Fibroblast of lung (primary cell): ENCODE data around the gene PLEKHA6. TPM values are rescaled to one million over a fixed set of nuclear protein-coding genes. Genes with fewer than 3 reads are reported as not detected.
A peak's percentile ranks its signal among the peaks of the same experiment; 100 is the strongest.

Experiments
- DNase-seq, 2 donors: peaks; one replicate each; pipeline versions ENCODE4 v3.0.0 to v3.0.0-alpha.2; 2010; ENCODE audit warnings: low read depth in 2 of 2
- H2AFZ ChIP-seq: 2 replicates; pipeline ENCODE4 v1.5.1; 2012; ENCODE audit warnings: low read length, control low read depth, inconsistent platforms
- H3K27ac ChIP-seq: 2 replicates; pipeline ENCODE4 v1.5.1; 2011; ENCODE audit warnings: low read length, control low read depth; ENCODE audit not compliant: insufficient read depth
- H3K27me3 ChIP-seq: 2 replicates; pipeline ENCODE4 v1.5.1; 2011; ENCODE audit warnings: mild to moderate bottlenecking, low read length; ENCODE audit not compliant: control insufficient read depth, insufficient read depth
- H3K36me3 ChIP-seq: 2 replicates; pipeline ENCODE4 v1.5.1; 2011; ENCODE audit warnings: low read length; ENCODE audit not compliant: control insufficient read depth, insufficient read depth
- H3K4me1 ChIP-seq: 2 replicates; pipeline ENCODE4 v1.5.1; 2011; ENCODE audit warnings: low read length; ENCODE audit not compliant: control insufficient read depth, insufficient read depth; ENCODE audit errors: extremely low read depth
- H3K4me2 ChIP-seq: 2 replicates; pipeline ENCODE4 v1.5.1; 2011; ENCODE audit warnings: low read length, control low read depth; ENCODE audit not compliant: insufficient read depth; ENCODE audit errors: extremely low read depth
- H3K4me3 ChIP-seq, 4 experiments: fragments of 200-600 bp in 1 of 4; sonication (generic) in 1 of 4; replicated peaks in 1 of 4; 2 replicates each; pipeline ENCODE4 v1.5.1; 2011 to 2016; ENCODE audit warnings: low read length in 4 of 4, low read depth in 3 of 4, mild to moderate bottlenecking in 3 of 4, control low read depth in 2 of 4, inconsistent platforms in 1 of 4, mixed read lengths in 1 of 4; ENCODE audit not compliant: insufficient read depth in 1 of 4; ENCODE audit errors: control extremely low read depth in 1 of 4
- H3K79me2 ChIP-seq: 2 replicates; pipeline ENCODE4 v1.5.1; 2012; ENCODE audit warnings: mild to moderate bottlenecking, low read length, inconsistent platforms; ENCODE audit not compliant: control insufficient read depth, insufficient read depth
- H3K9ac ChIP-seq: 2 replicates; pipeline ENCODE4 v1.5.1; 2011; ENCODE audit warnings: mild to moderate bottlenecking, low read length, control low read depth; ENCODE audit not compliant: insufficient read depth
- H3K9me3 ChIP-seq: 2 replicates; pipeline ENCODE4 v1.5.1; 2012; ENCODE audit warnings: low read depth, low read length; ENCODE audit not compliant: control insufficient read depth, insufficient read depth
- H4K20me1 ChIP-seq: 2 replicates; pipeline ENCODE4 v1.5.1; 2011; ENCODE audit warnings: low read length; ENCODE audit not compliant: control insufficient read depth, insufficient read depth; ENCODE audit errors: extremely low read depth
- EZH2 ChIP-seq: IDR thresholded peaks from 2 replicates; pipeline ENCODE4 v1.5.1; 2012; ENCODE audit warnings: low read length, control low read depth, mild to moderate bottlenecking; ENCODE audit errors: missing control alignments
- polyA plus RNA-seq, 2 donors: library from polyadenylated mRNA; depleted of rRNA in 1 of 2; stranded (reverse) in 1 of 2; unstranded in 1 of 2; fragments of >200 nt; gene quantifications; 2 replicates each; pipeline ENCODE4 v1.2.1, GENCODE V29; 2011 to 2012; ENCODE audit warnings: missing spikeins in 1 of 2
- total RNA-seq: library from RNA; depleted of rRNA; stranded (reverse); fragments of >200 nt; gene quantifications from 2 replicates; pipeline ENCODE4 v1.2.1, GENCODE V29; 2014
- TF ChIP-seq, protein P1 (sequence below), 2 donors: IDR thresholded peaks in 1 of 2; conservative IDR thresholded peaks in 1 of 2; 1 replicate in 1 of 2; 2 replicates in 1 of 2; pipeline ENCODE4 v1.5.1; 2011 to 2012; ENCODE audit warnings: low read length in 2 of 2, control low read depth in 1 of 2, inconsistent platforms in 1 of 2, low read depth in 1 of 2, mild to moderate bottlenecking in 1 of 2

PLEKHA6 gene
- total and polyA plus RNA-seq, 2 donors (not counting 1 experiment from before 2014, with no cell fraction given): 3.8 to 4.3 TPM

DNA sequence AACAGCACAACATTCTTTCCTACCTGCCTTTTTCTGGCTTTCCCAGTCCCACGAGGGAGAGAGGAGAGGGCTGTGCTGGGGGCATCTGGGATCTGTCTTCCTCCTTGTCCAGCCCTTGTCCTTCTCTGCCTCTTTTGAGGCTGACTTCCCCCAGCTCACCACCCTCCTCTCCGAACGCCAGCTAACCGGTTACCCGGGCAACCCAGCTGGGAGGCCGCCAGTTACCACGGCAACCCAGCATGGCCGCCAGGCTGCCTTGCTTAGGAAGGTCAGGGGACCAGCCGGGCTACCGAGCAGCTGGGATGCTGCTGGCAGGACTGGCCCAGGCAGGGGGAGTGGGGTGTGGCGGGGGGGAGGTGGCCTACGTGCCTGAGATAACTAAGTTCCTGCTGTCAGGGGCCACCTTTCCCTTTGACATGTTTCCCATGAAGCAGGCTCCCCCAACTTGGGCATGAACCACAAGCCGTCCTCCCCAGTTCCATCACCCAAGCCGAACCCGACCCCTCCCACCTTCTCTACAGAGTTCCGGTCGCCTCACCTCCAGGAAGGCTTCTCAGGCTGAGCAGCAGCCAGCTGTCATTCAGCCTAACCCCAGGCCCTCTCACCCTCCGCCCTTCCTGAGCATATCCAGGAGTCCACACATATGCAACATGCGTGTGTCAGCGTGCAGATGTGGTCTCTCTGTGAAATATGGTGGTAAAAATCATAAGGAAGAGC lies 8.7 kb downstream of the PLEKHA6 start:
- H4K20me1 ChIP-seq: no peaks in the 10 kb centered on the region
- peaks cover 13% of the 10 kb centered on the region for H3K4me1 ChIP-seq
- no peaks in the 10 kb centered on the region for H3K9me3 ChIP-seq
- peak; percentile 79 to 82 for DNase-seq
- H3K4me2 ChIP-seq: peak overlapping the region; percentile 79
- H3K27ac ChIP-seq: peak overlapping the region; percentile 58
- peak overlapping the region; percentile 76 for H2AFZ ChIP-seq
- no peaks in the 10 kb centered on the region for H3K79me2 ChIP-seq
- TF ChIP-seq, protein P1, sequence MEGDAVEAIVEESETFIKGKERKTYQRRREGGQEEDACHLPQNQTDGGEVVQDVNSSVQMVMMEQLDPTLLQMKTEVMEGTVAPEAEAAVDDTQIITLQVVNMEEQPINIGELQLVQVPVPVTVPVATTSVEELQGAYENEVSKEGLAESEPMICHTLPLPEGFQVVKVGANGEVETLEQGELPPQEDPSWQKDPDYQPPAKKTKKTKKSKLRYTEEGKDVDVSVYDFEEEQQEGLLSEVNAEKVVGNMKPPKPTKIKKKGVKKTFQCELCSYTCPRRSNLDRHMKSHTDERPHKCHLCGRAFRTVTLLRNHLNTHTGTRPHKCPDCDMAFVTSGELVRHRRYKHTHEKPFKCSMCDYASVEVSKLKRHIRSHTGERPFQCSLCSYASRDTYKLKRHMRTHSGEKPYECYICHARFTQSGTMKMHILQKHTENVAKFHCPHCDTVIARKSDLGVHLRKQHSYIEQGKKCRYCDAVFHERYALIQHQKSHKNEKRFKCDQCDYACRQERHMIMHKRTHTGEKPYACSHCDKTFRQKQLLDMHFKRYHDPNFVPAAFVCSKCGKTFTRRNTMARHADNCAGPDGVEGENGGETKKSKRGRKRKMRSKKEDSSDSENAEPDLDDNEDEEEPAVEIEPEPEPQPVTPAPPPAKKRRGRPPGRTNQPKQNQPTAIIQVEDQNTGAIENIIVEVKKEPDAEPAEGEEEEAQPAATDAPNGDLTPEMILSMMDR (conservative IDR thresholded peaks at IDR 0.05 in 1 of 2, IDR thresholded peaks at IDR 0.05 in 1 of 2; ENCODE audit: low read depth in 1 of 2, low read length in 2 of 2): no peak
- H3K4me3 ChIP-seq: peak overlapping the region; percentile 23 to 54 (median 41)
- peak overlapping the region; percentile 44 for H3K9ac ChIP-seq
- no peaks in the 10 kb centered on the region for H3K36me3 ChIP-seq
- H3K27me3 ChIP-seq: no peaks in the 10 kb centered on the region

DNA sequence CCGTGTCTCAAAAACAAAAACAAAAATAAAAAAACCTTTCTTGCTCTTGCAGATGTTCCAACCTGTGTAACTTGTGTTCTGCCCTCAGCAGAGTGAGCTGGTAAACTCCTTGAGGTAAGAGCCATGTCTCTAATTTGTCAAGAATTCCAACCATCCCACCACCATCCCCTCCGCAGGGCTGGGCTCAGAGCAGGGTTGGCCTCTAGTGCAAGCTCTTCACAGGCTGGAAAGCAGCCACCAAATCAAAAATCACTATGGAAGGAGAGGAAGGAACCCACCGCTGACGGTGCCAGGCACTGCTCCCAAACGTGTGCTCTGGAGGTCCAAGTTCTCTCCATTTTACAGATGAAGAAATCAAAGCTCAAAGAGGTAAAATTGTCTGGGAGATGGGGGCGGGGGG lies 9.4 kb downstream of the PLEKHA6 start:
- H3K4me1 ChIP-seq: peaks cover 13% of the 10 kb centered on the region
- H3K79me2 ChIP-seq: no peaks in the 10 kb centered on the region
- H3K36me3 ChIP-seq: no peaks in the 10 kb centered on the region
- peak overlapping the region; percentile 58 for H3K27ac ChIP-seq
- peak overlapping the region; percentile 76 for H2AFZ ChIP-seq
- TF ChIP-seq, protein P1 (conservative IDR thresholded peaks at IDR 0.05 in 1 of 2, IDR thresholded peaks at IDR 0.05 in 1 of 2; ENCODE audit: low read depth in 1 of 2, low read length in 2 of 2): no peak
- TF ChIP-seq EZH2: no peak
- H3K9me3 ChIP-seq: no peaks in the 10 kb centered on the region
- peak overlapping the region; percentile 23 to 54 (median 41) for H3K4me3 ChIP-seq
- H3K9ac ChIP-seq: peak overlapping the region; percentile 44
- no peak for DNase-seq
- peak overlapping the region; percentile 79 for H3K4me2 ChIP-seq
- H4K20me1 ChIP-seq: no peaks in the 10 kb centered on the region
- H3K27me3 ChIP-seq: no peaks in the 10 kb centered on the region

DNA sequence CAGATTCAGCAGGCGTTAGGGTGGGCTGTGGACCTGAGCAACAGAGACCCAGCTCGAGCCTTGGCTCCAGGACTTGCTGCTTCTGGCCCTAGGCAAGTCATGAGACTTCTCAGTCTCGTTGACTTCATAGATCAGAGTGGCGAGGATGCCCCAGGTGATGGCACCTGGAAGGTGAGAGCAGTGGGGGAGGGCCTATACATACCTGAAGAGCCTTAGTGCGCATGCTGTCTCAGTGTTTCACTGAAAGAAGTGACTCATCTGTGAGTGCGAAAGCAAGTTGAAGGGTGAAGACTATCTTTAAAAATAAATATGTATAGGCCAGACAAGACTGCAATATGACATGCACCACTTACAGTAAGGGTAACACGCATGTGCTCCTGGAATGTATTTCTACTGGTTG lies 10.1 kb downstream of the PLEKHA6 start:
- DNase-seq: no peak
- Histone ChIP-seq H4K20me1 (no peaks in the 10 kb centered on the region), H3K9ac (no peak overlapping the region), H3K79me2 (no peaks in the 10 kb centered on the region), H3K9me3 (no peaks in the 10 kb centered on the region), H3K36me3 (no peaks in the 10 kb centered on the region), H2AFZ (no peak overlapping the region), H3K27me3 (no peaks in the 10 kb centered on the region), H3K27ac (no peak overlapping the region), H3K4me3 (no peak overlapping the region), H3K4me2 (no peak overlapping the region), H3K4me1 (peaks cover 13% of the 10 kb centered on the region)
- TF ChIP-seq, protein P1 (conservative IDR thresholded peaks at IDR 0.05 in 1 of 2, IDR thresholded peaks at IDR 0.05 in 1 of 2; ENCODE audit: low read depth in 1 of 2, low read length in 2 of 2): no peak
- TF ChIP-seq EZH2: no peak
